T-helper 2 cell treated with Interferon-gamma antibody and Interleukin-4, amounts not matched to agents 100 ng/mL and 5 ng/mL, for 36 hours (primary cell): ENCODE data around the gene PPP1R14C. TPM values are rescaled to one million over a fixed set of nuclear protein-coding genes. Genes with fewer than 3 reads are reported as not detected.
"Not testable (repeated sequence)": the region's sequence is repeated elsewhere in the genome, so short reads cannot be mapped to it uniquely, and the experiment has no call there.

Experiments used
- intact Hi-C: fragments of 100-400 bp; cut with micrococcal nuclease; formaldehyde crosslinking; loops from one replicate; pipeline ENCODE4 v1.15.1; 2023
- total RNA-seq: library from RNA; stranded (reverse); gene quantifications from 2 replicates; pipeline ENCODE4 v1.2.3, GENCODE V29; 2022

PPP1R14C gene
- total RNA-seq, 1 donor from 2014 or later = 0.27 TPM

- intact Hi-C loops = not testable (repeated sequence)
Observed at GRCh38 chr6:150137711-150138110, 5.1 kb upstream of the PPP1R14C start.

DNA sequence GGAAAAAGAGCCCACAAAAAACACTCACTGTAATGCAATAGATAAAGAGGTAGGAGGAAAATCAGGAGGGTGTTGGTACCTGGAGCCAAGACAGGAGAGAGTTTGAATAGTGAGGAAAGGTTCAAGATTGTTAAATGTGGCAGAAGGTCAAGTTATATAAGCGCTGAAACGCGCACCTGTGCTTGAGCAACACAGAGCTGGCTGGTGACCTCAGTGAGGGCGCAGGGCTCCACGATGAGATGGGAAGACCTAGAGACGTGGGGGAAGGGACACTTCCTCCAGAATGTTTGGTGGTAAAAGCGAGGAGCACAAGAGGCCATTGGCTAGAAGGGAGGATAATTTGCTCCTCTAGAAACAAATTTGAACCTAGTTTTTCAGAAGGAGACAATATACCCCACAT lies 4.2 kb upstream of the PPP1R14C start:
- intact Hi-C loops = no loop called here

- intact Hi-C loops = no loop called here
Observed at GRCh38 chr6:150139533-150139932, 3.3 kb upstream of the PPP1R14C start.

GRCh38 chr6:150140236-150140969 lies 2.4 kb upstream of the PPP1R14C start:
- intact Hi-C loops = no loop called here

DNA sequence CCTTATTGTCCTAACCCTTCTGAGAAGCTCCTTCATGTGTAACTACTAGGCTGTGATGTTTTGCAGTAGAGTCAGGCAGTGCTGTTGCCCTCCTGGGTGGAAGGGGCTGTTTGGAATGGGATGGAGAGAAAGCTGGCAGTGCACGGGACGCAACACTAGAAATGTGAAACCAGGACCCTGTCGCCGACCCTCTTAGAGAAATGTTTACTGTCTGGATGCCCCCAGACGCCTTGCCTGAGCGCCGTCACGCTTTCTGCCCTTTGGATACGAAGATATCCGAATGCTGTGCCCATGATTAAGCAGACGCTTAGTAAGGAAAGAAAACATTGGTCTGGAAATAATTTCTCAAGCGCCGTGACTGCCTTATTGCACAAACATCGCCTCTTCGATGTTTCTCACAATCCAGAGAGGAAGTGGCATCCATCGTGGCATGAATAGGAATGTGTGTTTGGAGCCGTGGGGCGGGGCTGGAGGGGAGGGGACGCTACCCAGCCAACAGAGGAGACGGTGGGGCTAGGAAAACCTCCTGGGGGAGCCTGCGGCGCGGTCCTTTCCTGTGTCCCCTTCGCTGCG lies 661 bp upstream of the PPP1R14C start:
- intact Hi-C loops = no loop called here

- intact Hi-C loops = no loop called here
Observed at GRCh38 chr6:150143516-150144293, 861 bp downstream of the PPP1R14C start.

DNA sequence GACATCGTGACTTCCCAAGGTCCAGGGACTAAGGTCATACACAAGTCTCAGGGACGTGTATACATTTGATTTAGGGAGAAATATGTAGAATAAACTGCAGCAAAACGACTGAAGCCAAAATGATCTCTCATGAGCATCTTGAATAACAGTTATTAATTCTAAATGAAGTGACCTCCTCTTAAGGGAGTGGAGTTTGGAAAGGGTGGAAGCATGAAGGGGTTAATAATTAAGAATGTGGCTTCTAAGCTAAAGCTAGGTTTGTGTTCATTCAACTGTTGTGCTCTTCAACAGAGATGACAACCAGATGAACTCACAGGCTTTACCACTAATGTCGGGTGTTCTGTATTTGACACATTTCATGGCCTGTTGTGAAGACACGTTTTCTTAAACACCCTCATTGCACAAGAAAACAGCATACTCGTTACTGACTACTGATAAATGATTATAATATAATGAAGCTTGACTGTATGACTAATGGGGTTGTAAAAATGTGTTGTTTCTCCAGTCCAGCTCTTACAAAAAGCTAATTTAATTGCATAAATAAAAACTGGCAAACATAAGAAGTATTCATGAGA lies 1.5 kb downstream of the PPP1R14C start:
- intact Hi-C loops = no loop called here

GRCh38 chr6:150145427-150145826 lies 2.6 kb downstream of the PPP1R14C start:
- intact Hi-C loops = no loop called here

- intact Hi-C loops = no loop called here
Observed at GRCh38 chr6:150145830-150146229, 3.0 kb downstream of the PPP1R14C start.

DNA sequence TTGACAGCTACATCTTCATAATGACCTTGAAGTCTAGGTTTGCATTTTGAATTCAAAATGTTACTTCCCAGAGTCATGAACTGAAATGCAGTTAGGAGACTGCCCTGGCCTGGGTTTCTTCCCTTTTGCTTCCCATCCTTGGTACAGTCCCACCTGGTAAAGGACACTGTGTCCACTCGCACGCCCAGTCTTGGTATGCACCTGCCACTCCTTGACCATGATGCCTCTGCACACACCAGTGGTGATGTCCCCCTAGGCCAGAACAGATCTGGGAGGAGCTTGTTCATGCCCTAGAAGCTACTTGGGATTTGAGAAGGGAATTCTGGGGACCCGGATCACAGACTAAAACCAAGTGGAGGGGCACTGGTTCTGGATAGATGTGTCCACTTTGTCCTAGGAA lies 3.6 kb downstream of the PPP1R14C start:
- intact Hi-C loops = no loop called here

- intact Hi-C loops = no loop called here
Observed at GRCh38 chr6:150149146-150149545, 6.3 kb downstream of the PPP1R14C start.

- intact Hi-C loops = no loop called here
Observed at GRCh38 chr6:150150458-150150820, 7.6 kb downstream of the PPP1R14C start.

DNA sequence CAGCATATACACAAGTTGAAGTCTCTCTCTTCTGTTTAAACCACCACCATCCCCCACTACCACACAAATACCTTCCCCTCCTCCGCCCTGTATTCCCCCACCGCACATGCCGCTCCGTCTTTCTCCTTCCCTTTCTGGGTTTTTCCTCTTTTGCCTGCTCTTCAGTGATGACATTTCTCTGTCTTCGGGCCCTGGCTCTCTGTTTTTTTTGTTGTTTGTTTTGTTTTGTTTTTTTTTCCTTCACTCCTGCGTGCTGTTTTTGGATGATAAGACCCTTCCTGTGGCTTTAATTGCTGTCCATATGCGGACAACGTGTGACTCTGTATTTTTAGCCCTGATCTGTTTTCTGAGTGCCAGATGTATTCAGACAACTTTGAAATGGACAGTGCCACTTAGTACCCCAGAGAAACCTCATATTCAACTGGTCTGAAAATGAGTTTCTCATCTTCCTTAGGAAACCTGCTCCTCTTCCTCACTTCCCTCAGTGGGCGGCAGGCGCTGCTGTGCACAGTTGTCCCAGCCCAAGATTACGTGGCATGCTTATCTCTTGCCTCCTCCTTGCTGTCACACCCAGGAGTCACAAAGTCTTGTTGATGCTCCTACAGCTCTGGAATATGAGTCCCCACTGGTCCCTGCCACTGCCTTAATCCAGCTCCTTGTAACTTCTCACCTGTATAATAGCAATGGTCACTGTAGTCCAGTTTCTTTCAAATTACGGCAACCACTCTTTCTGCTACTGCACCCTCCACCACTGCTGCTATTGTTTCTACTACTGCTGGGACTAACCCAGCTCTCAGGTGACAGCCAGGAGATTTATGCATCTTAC lies 8.2 kb downstream of the PPP1R14C start:
- intact Hi-C loops = no loop called here

DNA sequence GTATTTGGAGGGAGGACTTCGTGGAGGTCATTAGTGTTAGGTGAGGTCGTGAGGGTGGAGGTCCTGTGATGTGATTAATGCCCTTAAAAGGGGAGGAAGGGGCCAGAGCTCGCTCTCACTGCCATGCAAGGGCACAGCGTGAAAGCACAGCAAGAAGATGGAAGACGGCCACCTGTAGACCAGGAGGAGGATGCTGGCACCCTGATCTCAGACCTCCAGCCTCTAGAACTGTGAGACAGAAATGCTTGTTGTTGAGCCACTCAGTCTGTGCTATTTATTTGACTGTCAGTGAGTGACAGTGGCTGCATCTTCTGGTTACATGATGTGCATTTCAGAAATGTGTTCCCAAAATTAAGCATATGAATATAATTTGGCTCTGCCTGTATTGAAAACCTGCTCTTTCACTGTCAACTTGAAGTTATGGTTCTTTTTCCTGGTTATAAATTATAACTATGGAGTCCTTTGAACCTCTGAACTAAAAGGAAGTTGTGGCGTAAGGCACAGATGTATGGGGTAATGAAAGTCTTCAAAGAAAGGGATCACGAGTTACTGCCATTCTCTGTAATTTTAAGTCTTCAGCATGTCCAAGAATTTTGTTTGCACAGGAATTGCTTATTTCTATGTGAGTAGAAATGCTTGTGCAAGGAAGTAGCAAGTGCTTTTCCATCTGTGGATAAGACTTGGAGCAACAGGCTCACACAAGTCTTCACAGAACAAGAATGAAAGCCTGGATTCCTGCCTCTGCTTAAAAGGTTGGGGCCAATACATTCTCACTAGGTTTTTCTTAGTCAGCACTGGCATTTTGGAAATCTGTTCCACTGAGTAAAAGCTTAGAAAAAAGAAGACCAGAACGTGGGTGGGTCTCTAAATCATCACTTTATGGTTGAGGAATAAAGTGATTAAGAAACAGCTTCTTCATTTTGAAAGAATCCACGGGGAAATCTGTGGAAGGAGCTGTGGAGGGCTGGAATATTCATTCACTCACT lies 10.3 kb downstream of the PPP1R14C start:
- intact Hi-C loops = no loop called here

GRCh38 chr6:150153905-150154492 lies 11.2 kb downstream of the PPP1R14C start:
- intact Hi-C loops = no loop called here

GRCh38 chr6:150156460-150156859 lies 13.6 kb downstream of the PPP1R14C start:
- intact Hi-C loops = no loop called here

GRCh38 chr6:150157081-150157480 lies 14.2 kb downstream of the PPP1R14C start:
- intact Hi-C loops = no loop called here

DNA sequence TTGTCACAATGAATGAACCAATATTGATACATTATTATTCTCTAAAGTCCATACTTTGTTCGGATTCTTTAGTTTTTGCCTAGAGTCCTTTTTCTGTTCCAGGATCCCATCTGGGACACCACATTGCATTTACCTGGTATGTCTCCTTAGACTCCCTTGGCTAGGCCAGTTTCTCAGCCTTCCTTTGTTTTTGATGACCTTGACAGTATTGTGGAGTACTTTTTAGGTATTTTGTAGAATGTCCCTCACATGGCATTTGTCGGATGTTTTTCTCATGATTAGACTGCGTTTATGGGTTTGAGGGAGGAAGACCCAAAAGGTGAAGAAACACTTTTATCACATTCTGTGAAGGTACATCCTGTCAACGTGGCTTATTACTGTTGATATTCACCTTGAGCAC lies 16.9 kb downstream of the PPP1R14C start:
- intact Hi-C loops = no loop called here

- intact Hi-C loops = no loop called here
Observed at GRCh38 chr6:150163970-150164369, 21.1 kb downstream of the PPP1R14C start.
